Mucosa of descending colon (tissue), 3 donors: ENCODE data around the gene SYNE4. TPM values are rescaled to one million over a fixed set of nuclear protein-coding genes. Genes with fewer than 3 reads are reported as not detected.

Source experiments
- ATAC-seq: fragments of 200-7000 bp; cut with Tn5 transposase; one replicate; pipeline ENCODE4 v1.9.1; 2020; ENCODE audit warnings: mild to moderate bottlenecking, moderate library complexity
- DNase-seq, 3 donors: peaks; one replicate each; pipeline ENCODE4 v3.0.0-alpha.2; 2020
- H3K36me3 ChIP-seq: fragments of 200-600 bp; one replicate; pipeline ENCODE4 v1.8.0; 2021; ENCODE audit warnings: low read depth, mild to moderate bottlenecking
- H3K4me1 ChIP-seq: fragments of 200-600 bp; one replicate; pipeline ENCODE4 v1.8.0; 2021; ENCODE audit warnings: low read depth, mild to moderate bottlenecking
- H3K4me3 ChIP-seq: fragments of 200-600 bp; one replicate; pipeline ENCODE4 v1.8.0; 2021; ENCODE audit warnings: mild to moderate bottlenecking
- H3K9me3 ChIP-seq: fragments of 200-600 bp; one replicate; pipeline ENCODE4 v1.8.0; 2021; ENCODE audit warnings: mild to moderate bottlenecking
- intact Hi-C, 2 donors: fragments of 100-400 bp; cut with DNase I in 1 of 2; cut with micrococcal nuclease in 1 of 2; formaldehyde crosslinking; loops; one replicate each; pipeline versions ENCODE4 v1.11.0 to v1.11.1; 2022; cut with DNase I, micrococcal nuclease
- total RNA-seq, 3 donors: library from RNA; stranded (reverse); fragmentation: NEBNext Ultra II Directional in 2 of 3; extraction: Animal tissue kit (Norgen Biotek cat#: 25700) in 2 of 3; gene quantifications; one replicate each; pipeline versions ENCODE4 v1.2.1 to v1.2.4, GENCODE V29; 2021 to 2023
- TF ChIP-seq, protein P1 (sequence below): fragments of 200-600 bp; IDR thresholded peaks from one replicate; pipeline ENCODE4 v1.8.0; 2022; ENCODE audit warnings: antibody characterized with exemption, mild to moderate bottlenecking
- donor health status: DM: no; HTN: no; CAD: no; lungs with moderate emphysema.
- donor health status: DM: no; HTN: no; CAD: no.
- donor health status: DM: no; HTN: yes; CAD: no.

SYNE4 gene
- total RNA-seq, 3 donors from 2014 or later = 3.5 to 7.9 (median 6.9) TPM

DNA sequence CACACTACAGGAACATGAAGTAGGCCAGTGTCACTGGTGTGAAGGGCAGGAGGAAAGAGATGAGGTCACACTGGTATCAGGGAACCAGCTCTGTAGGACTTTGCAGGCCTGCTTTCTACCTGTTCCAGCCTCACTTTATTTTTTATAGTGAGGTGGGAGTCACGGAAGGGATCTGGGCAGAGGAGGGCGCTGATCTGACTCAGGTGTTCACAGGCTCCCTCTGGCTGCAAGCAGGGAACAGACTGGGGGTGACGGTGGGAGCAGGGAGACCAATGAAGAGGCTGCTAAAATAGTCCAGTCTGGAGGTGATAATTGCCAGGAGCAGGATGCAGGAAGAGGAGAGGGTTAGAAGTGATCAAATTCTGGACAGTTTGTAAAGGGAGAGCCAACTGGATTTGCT, 42.6 kb upstream of the SYNE4 start:
- TF ChIP-seq, protein P1, sequence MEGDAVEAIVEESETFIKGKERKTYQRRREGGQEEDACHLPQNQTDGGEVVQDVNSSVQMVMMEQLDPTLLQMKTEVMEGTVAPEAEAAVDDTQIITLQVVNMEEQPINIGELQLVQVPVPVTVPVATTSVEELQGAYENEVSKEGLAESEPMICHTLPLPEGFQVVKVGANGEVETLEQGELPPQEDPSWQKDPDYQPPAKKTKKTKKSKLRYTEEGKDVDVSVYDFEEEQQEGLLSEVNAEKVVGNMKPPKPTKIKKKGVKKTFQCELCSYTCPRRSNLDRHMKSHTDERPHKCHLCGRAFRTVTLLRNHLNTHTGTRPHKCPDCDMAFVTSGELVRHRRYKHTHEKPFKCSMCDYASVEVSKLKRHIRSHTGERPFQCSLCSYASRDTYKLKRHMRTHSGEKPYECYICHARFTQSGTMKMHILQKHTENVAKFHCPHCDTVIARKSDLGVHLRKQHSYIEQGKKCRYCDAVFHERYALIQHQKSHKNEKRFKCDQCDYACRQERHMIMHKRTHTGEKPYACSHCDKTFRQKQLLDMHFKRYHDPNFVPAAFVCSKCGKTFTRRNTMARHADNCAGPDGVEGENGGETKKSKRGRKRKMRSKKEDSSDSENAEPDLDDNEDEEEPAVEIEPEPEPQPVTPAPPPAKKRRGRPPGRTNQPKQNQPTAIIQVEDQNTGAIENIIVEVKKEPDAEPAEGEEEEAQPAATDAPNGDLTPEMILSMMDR = no peak

DNA sequence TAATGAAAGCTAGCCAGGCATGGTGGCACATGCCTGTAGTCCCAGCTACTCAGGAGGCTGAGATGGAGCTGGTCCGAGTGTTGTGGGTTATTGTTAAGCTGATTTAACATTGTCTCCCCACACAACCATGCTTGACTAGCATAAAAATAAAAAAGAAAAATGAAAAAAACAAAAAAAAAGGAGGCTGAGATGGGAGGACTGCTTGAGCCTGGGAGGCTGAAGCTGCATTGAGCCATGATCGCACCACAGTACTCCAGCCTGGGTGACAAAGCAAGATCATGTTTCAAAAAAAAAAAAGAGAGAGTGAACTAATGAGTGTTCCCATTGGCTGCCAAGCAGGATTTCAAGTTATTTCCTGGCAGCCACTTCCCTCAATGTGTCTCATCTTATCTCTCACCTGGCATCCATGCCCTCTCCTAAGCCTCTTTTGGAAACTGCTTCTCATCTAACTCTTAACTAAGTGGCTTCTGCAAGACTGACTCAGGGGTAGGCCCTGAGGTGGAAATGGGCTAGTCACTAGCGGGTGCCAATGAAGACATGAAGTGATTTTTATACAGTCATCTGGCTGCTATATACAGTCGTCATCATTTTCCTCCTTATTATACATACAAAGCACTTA, 40.6 kb upstream of the SYNE4 start:
- H3K4me3 ChIP-seq = no peak overlapping the region
- TF ChIP-seq, protein P1 = no peak
- ATAC-seq (no peak), DNase-seq (no peak)
- no peaks in the 10 kb centered on the region for H3K9me3 ChIP-seq
- no peaks in the 10 kb centered on the region for H3K36me3 ChIP-seq
- H3K4me1 ChIP-seq = peaks cover 4% of the 10 kb centered on the region
- intact Hi-C loops = no loop called here

More for the DNA sequence above, 42.6 kb upstream of the SYNE4 start:
- Histone ChIP-seq H3K4me1 (peaks cover 8% of the 10 kb centered on the region), H3K9me3 (no peaks in the 10 kb centered on the region), H3K4me3 (no peak overlapping the region), H3K36me3 (no peaks in the 10 kb centered on the region)
- no peak for ATAC-seq
- intact Hi-C loops = no loop called here
- DNase-seq = no peak

DNA sequence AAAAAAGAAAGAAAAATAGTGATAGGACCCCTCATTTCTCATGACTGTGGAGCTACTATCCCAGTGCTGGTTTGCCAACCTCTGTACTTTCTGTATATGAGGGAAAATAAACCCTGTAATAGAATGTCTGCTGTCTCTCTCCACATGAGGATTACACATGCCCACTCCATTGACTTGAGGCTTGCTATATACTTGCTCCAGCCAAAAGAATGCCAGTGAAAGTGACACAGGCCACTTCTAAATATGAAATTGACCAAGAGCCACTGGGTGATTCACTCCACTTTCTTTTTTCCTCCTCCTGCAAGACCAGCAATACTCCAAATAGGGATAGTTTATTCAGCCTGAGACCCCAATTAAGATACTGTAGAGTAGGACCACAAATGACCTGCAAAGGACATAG, 39.2 kb upstream of the SYNE4 start:
- no peak for ATAC-seq
- H3K4me1 ChIP-seq = no peaks in the 10 kb centered on the region

DNA sequence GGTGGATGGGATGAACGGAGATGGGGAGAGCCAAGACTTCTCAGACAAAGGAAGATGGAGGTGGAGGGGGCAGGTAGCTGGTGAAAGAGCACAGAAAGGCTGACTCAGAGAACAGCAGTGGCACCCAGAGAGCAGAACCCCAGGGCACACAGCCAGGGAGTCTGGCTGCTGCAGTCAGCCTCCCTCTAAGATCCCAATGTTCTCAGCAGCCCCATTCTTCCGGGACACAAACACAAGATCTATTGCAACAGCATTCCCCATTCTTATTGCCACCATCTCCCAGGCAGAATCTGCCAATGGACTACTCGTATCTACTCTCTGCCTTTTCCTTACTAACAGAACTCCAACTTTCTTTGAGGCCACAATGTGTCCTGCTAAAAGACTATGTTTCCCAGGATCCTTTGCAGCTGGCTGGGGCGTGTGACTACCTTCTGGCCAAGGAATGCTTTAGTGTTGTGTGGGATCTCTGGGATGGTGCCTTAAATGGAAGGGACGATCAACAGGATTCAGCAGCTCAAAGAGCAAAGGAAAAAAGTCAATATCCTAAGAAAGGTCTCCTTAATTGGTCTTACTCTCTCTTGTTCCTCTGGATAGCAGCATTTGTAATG, 37.9 kb upstream of the SYNE4 start:
- TF ChIP-seq, protein P1 = no peak
- H3K36me3 ChIP-seq = no peaks in the 10 kb centered on the region
- ATAC-seq (no peak), DNase-seq (no peak)
- no peaks in the 10 kb centered on the region for H3K4me1 ChIP-seq
- H3K4me3 ChIP-seq = no peak overlapping the region
- intact Hi-C loops = no loop called here
- H3K9me3 ChIP-seq = no peaks in the 10 kb centered on the region

More for the DNA sequence above, 39.2 kb upstream of the SYNE4 start:
- H3K4me3 ChIP-seq = no peak overlapping the region
- TF ChIP-seq, protein P1 = no peak
- no peak for DNase-seq
- no peaks in the 10 kb centered on the region for H3K9me3 ChIP-seq
- intact Hi-C loops = no loop called here
- H3K36me3 ChIP-seq = no peaks in the 10 kb centered on the region

DNA sequence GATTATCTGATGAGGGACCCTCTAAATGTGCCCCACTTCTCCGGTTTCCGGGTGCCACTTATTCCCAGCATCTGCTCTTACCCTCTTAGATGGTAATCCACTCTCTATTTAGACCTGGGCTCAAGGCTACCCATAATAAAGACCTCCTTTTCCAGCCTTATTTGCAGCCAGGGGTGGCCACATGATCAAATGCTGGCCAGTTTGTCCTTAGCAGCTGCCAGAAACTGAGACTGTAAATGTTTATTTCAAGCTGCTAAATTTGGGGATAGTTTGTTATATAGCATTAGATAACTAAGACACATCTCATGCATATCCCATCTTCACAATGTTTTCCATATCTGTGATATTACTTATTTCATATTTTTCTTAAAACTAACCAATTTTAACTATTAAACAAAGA, 35.3 kb upstream of the SYNE4 start:
- intact Hi-C loops = no loop called here
- Histone ChIP-seq H3K4me3 (no peak overlapping the region), H3K4me1 (no peaks in the 10 kb centered on the region)

More for the DNA sequence above, 35.3 kb upstream of the SYNE4 start:
- no peak for DNase-seq
- H3K36me3 ChIP-seq = no peaks in the 10 kb centered on the region
- H3K9me3 ChIP-seq = no peaks in the 10 kb centered on the region
- TF ChIP-seq, protein P1 = no peak
- no peak for ATAC-seq
